Subcutaneous abdominal adipose tissue (tissue), 5 donors: ENCODE results near the gene P2RY8.
"Not testable (repeated sequence)": the region's sequence is repeated elsewhere in the genome, so short reads cannot be mapped to it uniquely, and the experiment has no call there.

ENCODE experiments used
- H3K27ac ChIP-seq: one replicate; pipeline ENCODE4 v1.7.0; 2013; ENCODE audit warnings: low read depth, mild to moderate bottlenecking, inconsistent platforms, low read length, moderate library complexity
- H3K27me3 ChIP-seq, 5 donors: one replicate each; pipeline ENCODE4 v1.7.0; 2013; ENCODE audit warnings: low read length in 5 of 5, inconsistent platforms in 1 of 5; ENCODE audit not compliant: control insufficient read depth in 5 of 5, insufficient read depth in 4 of 5
- H3K36me3 ChIP-seq, 5 donors: one replicate each; pipeline ENCODE4 v1.7.0; 2013; ENCODE audit warnings: low read length in 5 of 5; ENCODE audit not compliant: control insufficient read depth in 5 of 5, insufficient read depth in 5 of 5
- H3K4me1 ChIP-seq, 5 donors: one replicate each; pipeline ENCODE4 v1.7.0; 2013; ENCODE audit warnings: low read length in 5 of 5, mild to moderate bottlenecking in 3 of 5, moderate library complexity in 1 of 5; ENCODE audit not compliant: control insufficient read depth in 5 of 5, insufficient read depth in 5 of 5
- H3K4me3 ChIP-seq, 5 donors: one replicate each; pipeline ENCODE4 v1.7.0; 2013; ENCODE audit warnings: low read length in 5 of 5, low read depth in 1 of 5
- H3K9ac ChIP-seq, 5 donors: one replicate each; pipeline ENCODE4 v1.7.0; 2013; ENCODE audit warnings: low read length in 5 of 5, mild to moderate bottlenecking in 4 of 5, moderate library complexity in 3 of 5
- H3K9me3 ChIP-seq, 5 donors: one replicate each; pipeline ENCODE4 v1.7.0; 2013; ENCODE audit warnings: low read length in 5 of 5; ENCODE audit not compliant: control insufficient read depth in 5 of 5
- donor health status: healthy.
- donor health status: healthy.
- donor health status: healthy.
- donor health status: healthy.
- donor health status: healthy.

P2RY8 gene

DNA sequence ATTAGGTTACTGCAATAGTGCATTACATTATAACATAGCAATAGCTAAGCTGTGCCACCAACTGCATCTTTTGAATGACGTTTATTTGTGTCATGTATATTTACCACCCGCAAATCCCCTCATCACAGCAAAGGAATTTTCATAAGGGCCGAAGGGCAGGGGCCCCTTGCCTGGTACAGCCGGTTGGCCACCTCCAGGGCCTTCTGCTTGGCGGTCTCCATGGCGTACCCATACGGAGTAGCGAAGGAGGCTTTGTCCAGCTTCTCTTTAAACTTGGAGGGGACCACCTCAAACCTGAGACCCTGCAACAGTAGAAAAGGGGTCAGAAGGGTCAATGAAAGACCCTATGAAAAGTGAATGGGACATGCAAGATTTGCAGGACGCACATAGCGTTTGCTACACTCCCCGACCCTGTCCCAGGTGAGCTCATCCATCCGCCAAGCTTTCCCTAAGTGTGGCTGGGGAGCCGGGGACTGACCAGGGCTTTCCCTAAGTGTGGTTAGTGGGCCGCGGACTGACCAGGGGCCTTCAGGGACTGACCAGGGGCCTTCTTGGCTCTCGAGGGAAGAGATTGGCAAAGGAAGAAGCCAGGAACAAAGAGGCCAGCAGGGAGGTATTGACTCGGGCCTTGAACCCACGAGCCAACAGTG, 94.8 kb downstream of the P2RY8 start:
- Histone ChIP-seq H3K9me3 (peaks cover 0 to 10% (median 0%) of the 10 kb centered on the region in 5 donors), H3K36me3 (peaks cover 0 to 22% (median 14%) of the 10 kb centered on the region in 5 donors), H3K9ac (no peak overlapping the region), H3K27me3 (no peaks in the 10 kb centered on the region), H3K4me3 (no peak overlapping the region), H3K4me1 (no peaks in the 10 kb centered on the region), H3K27ac (no peak overlapping the region)

DNA sequence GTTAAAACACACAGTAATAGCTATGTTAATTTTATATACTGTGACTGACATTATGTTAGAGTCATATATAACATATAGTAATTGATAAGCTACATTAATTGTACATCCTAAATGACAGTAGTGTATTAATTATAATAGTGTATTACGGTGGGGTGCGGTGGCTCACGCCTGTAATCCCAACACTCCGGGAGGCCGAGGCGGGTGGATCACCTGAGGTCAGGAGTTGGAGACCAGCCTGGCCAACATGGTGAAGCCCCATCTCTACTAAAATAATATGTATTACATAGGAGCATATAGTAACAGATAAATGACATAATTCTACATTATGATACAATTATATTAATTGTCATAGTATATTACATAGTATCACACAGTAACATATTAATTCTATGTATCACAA, 96.5 kb downstream of the P2RY8 start:
- no peak overlapping the region for H3K27ac ChIP-seq
- no peaks in the 10 kb centered on the region for H3K27me3 ChIP-seq
- H3K4me1 ChIP-seq = no peaks in the 10 kb centered on the region
- peaks cover 0 to 35% (median 26%) of the 10 kb centered on the region in 5 donors for H3K36me3 ChIP-seq
- peaks cover 0 to 10% (median 0%) of the 10 kb centered on the region in 5 donors for H3K9me3 ChIP-seq
- no peak overlapping the region for H3K4me3 ChIP-seq
- H3K9ac ChIP-seq = no peak overlapping the region

DNA sequence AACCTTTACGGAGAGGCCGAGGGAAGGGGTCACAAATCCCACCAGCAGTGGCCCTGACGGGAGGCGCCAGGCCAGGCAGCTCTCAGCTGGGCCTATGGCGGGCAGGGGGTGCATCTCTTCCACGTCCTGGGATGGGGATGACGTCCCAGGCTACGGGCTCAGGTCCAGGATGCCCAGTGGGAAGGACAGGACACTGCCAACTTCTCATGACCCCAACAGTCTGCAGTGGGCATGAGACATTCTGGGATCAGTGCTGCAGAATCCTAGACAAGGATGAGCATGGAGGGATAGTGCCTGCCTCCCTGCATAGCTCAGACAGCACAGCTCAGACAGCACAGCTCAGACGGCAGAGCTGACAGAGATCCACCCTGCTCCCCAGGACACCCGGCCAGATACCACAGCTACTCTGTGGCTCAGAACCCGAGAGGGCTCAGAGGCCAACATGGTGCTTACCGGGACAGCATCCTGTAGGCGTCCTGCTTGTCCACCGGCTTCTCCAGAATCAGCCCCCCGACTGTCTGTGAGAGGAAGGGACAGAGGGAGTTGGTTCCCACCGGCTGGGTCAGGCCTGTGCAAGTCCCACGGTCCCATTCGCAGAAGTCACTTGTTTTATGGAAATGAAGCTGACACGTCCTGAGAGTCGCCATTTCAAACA, 101.6 kb downstream of the P2RY8 start:
- Histone ChIP-seq H3K27ac (no peak overlapping the region), H3K9me3 (no peaks in the 10 kb centered on the region), H3K9ac (no peak overlapping the region), H3K27me3 (no peaks in the 10 kb centered on the region), H3K36me3 (peaks cover 0 to 53% (median 43%) of the 10 kb centered on the region in 5 donors), H3K4me3 (no peak overlapping the region), H3K4me1 (peaks cover 0 to 1% (median 0%) of the 10 kb centered on the region in 5 donors)

DNA sequence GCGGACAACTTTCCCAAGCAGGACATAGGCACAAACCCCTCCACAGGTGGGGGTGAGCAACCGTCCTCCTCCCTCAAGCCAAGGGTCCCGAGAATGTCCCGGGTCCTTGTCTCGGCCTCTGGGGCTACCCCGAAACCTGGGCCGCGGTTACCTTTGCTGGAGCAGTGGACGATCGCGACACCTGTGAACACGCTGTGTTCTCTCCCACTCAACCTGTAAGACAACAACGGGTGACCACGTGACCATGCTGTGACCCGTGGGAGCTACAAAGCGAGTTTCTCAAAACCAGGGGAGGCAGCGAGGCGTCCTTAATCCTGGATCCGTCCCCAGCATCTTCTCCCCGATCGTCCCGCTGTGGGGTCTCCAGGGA, 102.1 kb downstream of the P2RY8 start:
- H3K9ac ChIP-seq = no peak overlapping the region
- peaks cover 0 to 1% (median 0%) of the 10 kb centered on the region in 5 donors for H3K4me1 ChIP-seq
- H3K27me3 ChIP-seq = no peaks in the 10 kb centered on the region
- peaks cover 0 to 53% (median 43%) of the 10 kb centered on the region in 5 donors for H3K36me3 ChIP-seq
- no peak overlapping the region for H3K4me3 ChIP-seq
- H3K9me3 ChIP-seq = no peaks in the 10 kb centered on the region
- no peak overlapping the region for H3K27ac ChIP-seq

DNA sequence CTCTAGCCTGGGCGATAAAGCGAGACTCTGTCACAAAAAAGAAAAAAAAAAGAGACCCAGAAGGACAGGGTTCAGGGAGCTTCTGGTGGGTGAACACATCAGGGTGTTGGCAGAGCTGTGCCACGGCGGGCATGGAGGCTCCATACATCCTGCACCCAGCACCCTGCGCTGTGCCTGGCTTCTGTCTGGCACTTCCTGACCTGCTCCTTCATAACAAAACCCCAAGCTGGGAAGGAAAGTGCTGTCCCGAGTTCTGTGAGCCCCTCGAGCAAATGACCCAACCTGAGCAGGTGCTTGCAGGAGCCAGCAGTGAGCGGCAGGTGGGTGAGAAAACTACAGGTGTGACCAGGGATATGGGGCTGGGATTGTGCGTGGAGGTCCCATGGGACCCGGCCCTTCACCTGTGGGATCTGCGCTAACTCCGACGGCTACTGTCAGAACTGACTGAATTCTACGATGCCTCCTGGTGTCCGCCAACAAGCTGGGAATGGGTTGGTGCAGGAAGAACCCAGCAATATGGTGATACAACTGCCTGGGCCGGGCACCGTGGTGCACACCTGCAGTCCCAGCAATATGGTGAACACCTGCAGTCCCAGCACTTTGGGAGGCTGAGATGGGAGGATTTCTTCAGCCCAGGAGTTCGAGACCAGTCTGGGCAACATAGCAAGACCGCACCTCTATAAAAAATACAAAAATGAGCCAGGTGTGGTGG, 103.2 kb downstream of the P2RY8 start:
- Histone ChIP-seq H3K4me1 (peaks cover 0 to 1% (median 0%) of the 10 kb centered on the region in 5 donors), H3K27ac (no peak overlapping the region), H3K27me3 (no peaks in the 10 kb centered on the region), H3K9me3 (no peaks in the 10 kb centered on the region), H3K9ac (no peak overlapping the region), H3K36me3 (peaks cover 0 to 51% (median 39%) of the 10 kb centered on the region in 5 donors), H3K4me3 (no peak overlapping the region)

DNA sequence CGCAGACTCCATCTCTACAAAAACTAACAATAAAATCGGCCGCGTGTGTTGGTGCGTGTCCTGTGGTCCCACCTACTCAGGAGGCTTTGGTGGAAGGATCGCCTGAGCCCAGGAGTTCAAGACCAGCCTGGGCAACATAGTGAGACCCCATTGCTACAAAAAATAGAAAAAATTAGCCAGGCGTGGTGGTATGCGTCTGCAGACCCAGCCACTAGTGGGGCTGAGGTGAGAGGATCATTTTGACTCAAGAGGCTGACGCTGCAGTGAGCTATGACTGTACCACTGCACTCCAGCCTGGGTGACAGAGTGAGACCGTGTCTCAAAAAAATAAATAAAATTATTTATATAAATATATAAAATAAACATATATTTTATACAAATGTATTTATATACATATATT, 106.5 kb downstream of the P2RY8 start:
- peaks cover 0 to 48% (median 38%) of the 10 kb centered on the region in 5 donors for H3K36me3 ChIP-seq
- H3K4me3 ChIP-seq = no peak overlapping the region
- no peak overlapping the region for H3K9ac ChIP-seq

DNA sequence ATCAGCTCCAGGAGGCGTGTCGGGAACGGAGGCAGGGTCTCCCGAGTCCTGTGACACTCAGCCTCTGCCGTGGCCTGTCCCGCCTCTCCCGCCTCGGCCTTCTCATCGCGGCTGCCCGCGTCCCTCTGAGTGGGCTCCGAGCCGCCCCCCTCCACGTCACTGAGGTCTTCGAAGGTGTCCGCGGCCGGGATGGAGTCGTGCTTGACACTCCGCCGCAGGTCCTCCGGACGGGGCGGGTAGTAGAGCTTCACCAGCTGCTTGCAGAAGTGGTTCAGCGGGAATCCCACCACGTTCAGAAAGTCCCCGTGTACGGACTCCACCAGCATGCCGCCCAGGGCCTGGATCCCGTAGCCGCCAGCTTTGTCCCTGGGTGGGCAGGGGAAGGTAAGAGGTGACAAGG, 109.2 kb downstream of the P2RY8 start:
- peaks cover 0 to 50% (median 37%) of the 10 kb centered on the region in 5 donors for H3K36me3 ChIP-seq
- no peaks in the 10 kb centered on the region for H3K27me3 ChIP-seq
- no peak overlapping the region for H3K4me3 ChIP-seq
- H3K27ac ChIP-seq = no peak overlapping the region
- no peaks in the 10 kb centered on the region for H3K4me1 ChIP-seq
- H3K9me3 ChIP-seq = peaks cover 0 to 6% (median under 1%) of the 10 kb centered on the region in 5 donors
- H3K9ac ChIP-seq = no peak overlapping the region

More for the DNA sequence above, 106.5 kb downstream of the P2RY8 start:
- H3K9me3 ChIP-seq = no peaks in the 10 kb centered on the region
- no peaks in the 10 kb centered on the region for H3K27me3 ChIP-seq
- peaks cover 0 to 1% (median 0%) of the 10 kb centered on the region in 5 donors for H3K4me1 ChIP-seq
- no peak overlapping the region for H3K27ac ChIP-seq

DNA sequence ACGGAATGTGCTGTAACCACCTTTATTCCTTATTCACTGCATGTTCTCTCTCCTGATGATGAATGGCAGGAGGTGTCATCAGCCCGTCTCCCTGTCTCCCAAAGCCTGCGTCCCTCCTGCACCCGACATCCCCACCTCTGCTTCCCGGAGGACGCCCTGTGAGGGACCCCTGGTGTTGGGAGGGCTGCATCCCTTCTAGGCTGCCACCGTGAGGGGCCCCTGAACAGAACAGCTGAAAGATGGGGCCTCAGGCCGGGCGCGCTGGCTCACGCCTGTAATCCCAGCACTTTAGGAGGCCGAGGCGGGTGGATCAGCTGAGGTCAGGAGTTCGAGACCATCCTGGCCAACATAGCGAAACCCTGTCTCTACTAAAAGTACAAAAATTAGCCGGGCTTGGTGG, 110.7 kb downstream of the P2RY8 start:
- not testable (repeated sequence) for H3K27ac ChIP-seq, H3K27me3 ChIP-seq, H3K9ac ChIP-seq, H3K4me3 ChIP-seq, H3K4me1 ChIP-seq
- H3K36me3 ChIP-seq = peaks cover 0 to 57% (median 42%) of the 10 kb centered on the region in 5 donors
- H3K9me3 ChIP-seq = peaks cover 0 to 20% (median 12%) of the 10 kb centered on the region in 5 donors

DNA sequence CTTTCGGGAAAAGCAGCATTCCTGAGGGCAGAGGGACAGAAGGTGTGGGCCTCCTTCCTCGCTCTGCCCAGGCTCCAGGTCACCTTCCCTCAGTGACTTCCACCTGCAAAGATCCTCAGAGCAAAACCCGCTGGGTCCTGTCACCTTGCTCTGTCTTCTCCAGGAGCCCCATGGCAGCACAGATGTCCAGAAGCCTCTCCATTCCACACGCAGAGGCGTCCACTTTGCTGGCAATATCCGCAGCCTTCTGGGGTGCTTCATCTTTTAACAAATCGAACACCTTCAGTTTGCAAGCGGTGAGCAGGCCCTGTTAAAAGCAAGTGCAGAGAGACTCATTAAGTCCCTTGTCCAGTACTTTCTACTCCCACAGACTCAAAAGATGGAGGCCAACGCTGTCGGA, 111.6 kb downstream of the P2RY8 start:
- Histone ChIP-seq H3K9ac (no peak overlapping the region), H3K27me3 (no peaks in the 10 kb centered on the region), H3K4me1 (no peaks in the 10 kb centered on the region), H3K9me3 (peaks cover 0 to 20% (median 12%) of the 10 kb centered on the region in 5 donors), H3K4me3 (no peak overlapping the region), H3K36me3 (peaks cover 0 to 63% (median 43%) of the 10 kb centered on the region in 5 donors), H3K27ac (no peak overlapping the region)
